HG03196 (cell line): ENCODE data around the gene RPS14.
A peak's percentile ranks its signal among the peaks of the same experiment; 100 is the strongest.
"Not testable (repeated sequence)": the region's sequence is repeated elsewhere in the genome, so short reads cannot be mapped to it uniquely, and the experiment has no call there.

ENCODE experiments used
- ATAC-seq: cut with Tn5 transposase; IDR thresholded peaks from one replicate; pipeline ENCODE4 v1.9.1; 2021; ENCODE audit not compliant: unreplicated experiment

The RPS14 gene

DNA sequence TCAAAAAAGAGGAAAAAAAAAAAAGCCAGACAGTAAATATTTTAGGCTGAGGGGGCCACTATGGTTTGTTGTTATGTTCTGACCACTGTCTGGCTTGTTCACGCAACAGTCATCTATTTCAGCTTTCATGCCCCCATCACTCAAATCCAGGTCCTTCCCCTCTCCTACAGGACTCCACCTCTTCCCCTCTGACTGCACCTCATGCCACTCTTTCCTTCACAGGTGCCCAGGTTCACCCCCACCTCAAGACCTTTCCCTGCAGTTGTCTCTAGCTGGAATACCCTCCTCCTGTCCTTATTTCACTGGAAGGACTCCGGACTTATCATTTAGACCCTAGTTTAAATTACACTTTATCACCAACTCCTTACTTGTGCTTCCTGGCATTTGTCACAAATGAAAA is 3.5 kb downstream of the RPS14 start:
- ATAC-seq = no peak

GRCh38 chr5:150444770-150445169 is 4.8 kb downstream of the RPS14 start:
- no peak for ATAC-seq

GRCh38 chr5:150443242-150444075 is 6.1 kb downstream of the RPS14 start:
- no peak for ATAC-seq

- no peak for ATAC-seq
Observed at GRCh38 chr5:150442699-150443080, 6.8 kb downstream of the RPS14 start.

- ATAC-seq = no peak
Observed at GRCh38 chr5:150441813-150442698, 7.5 kb downstream of the RPS14 start.

GRCh38 chr5:150440948-150441812 is 8.4 kb downstream of the RPS14 start:
- no peak for ATAC-seq

GRCh38 chr5:150438873-150439546 is 10.5 kb downstream of the RPS14 start:
- ATAC-seq = no peak

DNA sequence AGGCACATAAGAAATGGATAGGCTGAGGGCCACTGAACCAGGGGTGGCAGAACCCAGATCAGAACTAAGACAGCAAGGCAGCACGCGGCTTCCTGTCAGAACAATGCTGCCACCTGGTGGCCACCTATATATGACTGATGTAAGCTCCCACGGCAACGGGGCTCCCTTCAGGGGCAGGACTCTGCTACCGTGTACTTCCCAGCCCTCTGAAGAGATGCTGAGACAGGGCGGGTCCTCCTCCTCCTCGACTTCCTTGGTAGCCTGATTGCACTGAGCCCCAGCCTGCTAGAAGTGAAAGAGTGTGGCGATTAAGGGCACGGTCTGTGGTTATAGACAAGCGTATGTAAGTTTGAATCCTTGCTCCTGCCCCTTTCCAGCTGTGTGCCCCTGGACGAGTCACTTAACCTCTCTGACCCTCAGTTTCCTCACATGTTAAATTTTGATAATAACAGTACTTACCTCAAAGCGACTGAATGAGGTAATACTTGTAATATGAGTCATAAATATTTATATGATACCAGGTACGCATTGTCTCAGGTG is 13.3 kb downstream of the RPS14 start:
- peak; percentile 88 for ATAC-seq

GRCh38 chr5:150434464-150434863 is 15.1 kb downstream of the RPS14 start:
- no peak for ATAC-seq

DNA sequence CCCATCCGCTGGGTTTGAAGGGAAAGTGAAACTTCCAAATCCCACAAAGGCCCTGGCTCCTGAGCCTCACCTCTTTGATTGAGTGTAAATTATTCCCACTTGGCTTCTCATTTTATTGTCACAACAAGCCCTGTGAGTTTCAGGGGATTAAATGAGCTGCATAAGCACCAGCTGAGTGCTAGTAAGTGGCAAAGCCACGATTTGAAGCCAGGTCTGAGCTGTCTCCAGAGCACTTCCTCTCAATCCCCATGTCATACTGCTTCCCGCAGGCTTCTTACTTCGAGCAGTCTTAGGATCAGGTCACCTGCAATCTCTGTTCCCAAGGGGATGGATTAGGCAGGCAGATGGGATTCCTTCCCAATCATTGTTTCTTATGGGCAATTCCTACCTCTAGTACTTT is 18.0 kb downstream of the RPS14 start:
- no peak for ATAC-seq

GRCh38 chr5:150431048-150431447 is 18.5 kb downstream of the RPS14 start:
- no peak for ATAC-seq

DNA sequence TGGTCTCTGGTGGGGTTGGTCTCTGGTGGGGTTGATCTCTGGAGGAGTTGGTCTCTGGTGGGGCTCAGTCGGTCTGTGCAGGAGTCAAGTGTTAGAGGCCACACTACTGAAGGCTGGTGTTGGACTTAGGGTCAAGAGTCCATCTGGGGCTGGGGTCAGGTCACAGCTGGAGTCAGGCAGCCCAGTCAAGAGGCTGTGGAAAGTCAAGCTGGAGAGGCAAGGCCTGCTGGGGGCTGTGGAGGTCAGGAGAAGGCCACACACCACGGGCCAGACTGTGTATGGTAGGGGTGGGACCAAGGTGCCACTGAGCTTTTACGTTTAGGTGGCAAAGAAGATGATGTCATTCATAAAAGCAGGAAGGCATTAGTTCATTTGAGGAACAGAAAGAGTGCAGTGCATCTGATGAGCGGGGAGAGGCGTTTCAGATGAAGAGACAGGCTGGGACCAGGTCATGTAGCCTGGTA is 20.1 kb downstream of the RPS14 start:
- no peak for ATAC-seq

DNA sequence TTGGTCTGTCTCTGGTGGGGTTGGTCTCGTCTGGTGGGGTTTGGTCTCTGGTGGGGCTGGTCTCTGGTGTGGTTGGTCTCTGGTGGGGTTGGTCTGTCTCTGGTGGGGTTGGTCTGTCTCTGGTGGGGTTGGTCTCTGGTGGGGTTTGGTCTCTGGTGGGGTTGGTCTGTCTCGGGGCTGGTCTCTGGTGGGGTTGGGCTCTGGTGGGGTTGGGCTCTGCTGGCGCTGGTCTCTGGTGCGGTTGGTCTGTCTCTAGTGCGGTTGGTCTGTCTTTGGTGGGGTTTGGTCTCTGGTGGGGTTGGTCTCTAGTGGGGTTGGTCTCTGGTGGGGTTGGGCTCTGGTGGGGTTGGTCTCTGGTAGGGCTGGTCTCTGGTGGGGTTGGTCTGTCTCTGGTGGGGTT is 20.6 kb downstream of the RPS14 start:
- no peak for ATAC-seq

- no peak for ATAC-seq
Observed at GRCh38 chr5:150428106-150428876, 21.2 kb downstream of the RPS14 start.

GRCh38 chr5:150426165-150426564 is 23.4 kb downstream of the RPS14 start:
- not testable (repeated sequence) for ATAC-seq

DNA sequence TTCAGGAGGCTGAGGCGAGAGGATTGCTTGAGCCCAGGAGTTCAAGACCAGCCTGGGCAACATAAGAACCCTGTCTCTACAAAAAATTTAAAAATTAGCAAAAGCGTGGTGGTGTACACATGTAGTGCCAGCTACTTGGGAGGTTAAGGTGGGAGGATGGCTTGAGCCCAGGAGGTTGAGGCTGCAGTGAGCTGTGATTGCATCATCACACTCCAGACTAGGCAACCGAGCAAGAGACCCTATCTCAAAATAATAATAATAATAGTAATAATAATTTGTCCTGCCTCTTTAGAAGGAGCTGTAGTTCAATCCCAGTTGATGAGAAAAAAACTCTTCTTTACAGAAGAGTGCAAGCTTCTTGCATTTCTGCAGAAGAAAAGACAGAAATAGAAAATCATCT is 26.8 kb downstream of the RPS14 start:
- no peak for ATAC-seq

DNA sequence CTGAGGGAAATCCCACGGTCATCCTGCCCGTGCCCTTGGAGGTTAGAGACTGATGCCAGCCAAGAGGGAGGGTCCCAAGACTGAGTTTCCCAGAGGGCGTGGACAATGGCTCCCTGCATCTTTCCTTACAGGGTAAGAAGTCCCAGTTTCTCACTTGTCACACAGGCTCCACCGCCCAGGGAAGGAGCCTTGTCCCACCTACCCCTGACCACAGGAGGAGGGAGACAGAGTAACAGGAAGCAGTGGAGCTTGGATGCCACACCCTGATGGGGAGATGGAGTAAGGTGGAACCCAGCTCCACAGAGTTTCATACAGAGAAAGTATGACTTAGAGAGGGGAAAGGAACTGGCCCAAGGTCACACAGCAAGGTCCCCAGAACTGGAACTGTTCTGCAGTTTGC is 27.5 kb downstream of the RPS14 start:
- ATAC-seq = no peak

DNA sequence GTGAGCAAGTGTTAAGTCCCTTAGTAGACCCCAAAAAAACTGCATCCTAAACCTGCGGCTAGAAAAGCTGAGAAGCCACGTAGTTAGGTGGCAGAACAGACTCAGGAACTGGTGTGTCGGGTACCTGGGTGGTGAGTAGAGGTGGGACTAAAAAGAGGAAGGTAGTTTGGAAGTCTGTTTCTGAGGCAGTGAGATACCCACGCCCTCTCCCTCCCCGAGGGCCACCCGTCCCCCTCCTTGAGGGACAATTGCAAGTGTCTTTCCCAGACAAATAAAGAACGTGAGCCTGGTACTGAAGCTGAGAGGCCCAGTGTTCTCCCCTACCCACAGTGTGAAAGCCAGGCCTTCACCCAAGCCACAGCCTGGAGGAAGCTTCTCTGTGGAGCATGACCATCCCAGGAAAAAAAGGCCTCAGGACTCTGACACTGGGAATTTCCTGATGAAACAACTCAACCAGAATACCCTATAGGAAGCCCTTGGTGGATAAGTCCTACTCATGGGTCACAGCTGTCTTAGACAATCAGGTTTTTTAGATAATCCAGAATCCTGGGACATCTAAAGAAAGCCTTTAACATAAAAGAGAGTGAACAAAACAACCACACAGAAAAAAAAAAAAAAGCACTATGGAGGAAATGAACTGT is 29.8 kb downstream of the RPS14 start:
- ATAC-seq = no peak
